ENCODE data around the gene SLC39A3. TPM values are rescaled to one million over a fixed set of nuclear protein-coding genes. Genes with fewer than 3 reads are reported as not detected.

Gene SLC39A3
- total RNA-seq, 1 experiment from 2014 or later, result 33.2 TPM

- Histone ChIP-seq H3K4me1 (no peaks in the 10 kb centered on the region), H3K27me3 (replicated peaks; ENCODE audit: control insufficient read depth, insufficient read depth, low read length) (no peaks in the 10 kb centered on the region), H3K36me3 (ENCODE audit: control insufficient read depth, insufficient read depth, low read length) (no peaks in the 10 kb centered on the region), H3K4me3 (ENCODE audit: low read depth, low read length) (no peak overlapping the region), H3K9me3 (no peaks in the 10 kb centered on the region)
- ChIA-PET POLR2A (no interaction called here), CTCF (interaction anchor here (0.6 kb wide), 1 partner anchor 11 kb away, joined by 5 read pairs; no protein-coding TSS in a partner anchor)
- TF ChIP-seq, protein P1, sequence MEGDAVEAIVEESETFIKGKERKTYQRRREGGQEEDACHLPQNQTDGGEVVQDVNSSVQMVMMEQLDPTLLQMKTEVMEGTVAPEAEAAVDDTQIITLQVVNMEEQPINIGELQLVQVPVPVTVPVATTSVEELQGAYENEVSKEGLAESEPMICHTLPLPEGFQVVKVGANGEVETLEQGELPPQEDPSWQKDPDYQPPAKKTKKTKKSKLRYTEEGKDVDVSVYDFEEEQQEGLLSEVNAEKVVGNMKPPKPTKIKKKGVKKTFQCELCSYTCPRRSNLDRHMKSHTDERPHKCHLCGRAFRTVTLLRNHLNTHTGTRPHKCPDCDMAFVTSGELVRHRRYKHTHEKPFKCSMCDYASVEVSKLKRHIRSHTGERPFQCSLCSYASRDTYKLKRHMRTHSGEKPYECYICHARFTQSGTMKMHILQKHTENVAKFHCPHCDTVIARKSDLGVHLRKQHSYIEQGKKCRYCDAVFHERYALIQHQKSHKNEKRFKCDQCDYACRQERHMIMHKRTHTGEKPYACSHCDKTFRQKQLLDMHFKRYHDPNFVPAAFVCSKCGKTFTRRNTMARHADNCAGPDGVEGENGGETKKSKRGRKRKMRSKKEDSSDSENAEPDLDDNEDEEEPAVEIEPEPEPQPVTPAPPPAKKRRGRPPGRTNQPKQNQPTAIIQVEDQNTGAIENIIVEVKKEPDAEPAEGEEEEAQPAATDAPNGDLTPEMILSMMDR (IDR thresholded peaks at IDR 0.05; ENCODE audit: insufficient read depth in 1 of 2, low read depth in 1 of 2, low read length in 1 of 2, severe bottlenecking in 1 of 2, unreplicated experiment in 1 of 2), result no peak
- Mint-ChIP-seq H3K27me3 (ENCODE audit: insufficient read depth, unreplicated experiment) (peaks cover 2% of the 10 kb centered on the region), H3K9me3 (ENCODE audit: unreplicated experiment) (no peaks in the 10 kb centered on the region), H3K36me3 (ENCODE audit: insufficient read depth, unreplicated experiment) (no peaks in the 10 kb centered on the region), H3K4me1 (ENCODE audit: low read depth, unreplicated experiment) (no peaks in the 10 kb centered on the region), H3K4me3 (ENCODE audit: unreplicated experiment) (no peak overlapping the region), H3K27ac (ENCODE audit: unreplicated experiment) (no peak overlapping the region)
- no TSS peak for BruUV-seq (replicated peaks)
- intact Hi-C loops (cut with micrococcal nuclease; ENCODE audit: unreplicated experiment), result no loop called here
- no peak for DNase-seq
These were observed 49.0 kb downstream of the SLC39A3 start for GRCh38 chr19:2690856-2691255.

- no peaks in the 10 kb centered on the region for H3K27me3 ChIP-seq (replicated peaks; ENCODE audit: control insufficient read depth, insufficient read depth, low read length)
- ChIA-PET CTCF (no interaction called here), POLR2A (no interaction called here)
- H3K36me3 ChIP-seq (ENCODE audit: control insufficient read depth, insufficient read depth, low read length), result no peaks in the 10 kb centered on the region
- no TSS peak for BruUV-seq (replicated peaks)
- H3K27ac Mint-ChIP-seq (ENCODE audit: unreplicated experiment), result no peak overlapping the region
- intact Hi-C loops (cut with micrococcal nuclease; ENCODE audit: unreplicated experiment), result no loop called here
- no peaks in the 10 kb centered on the region for H3K9me3 ChIP-seq
- H3K36me3 Mint-ChIP-seq (ENCODE audit: insufficient read depth, unreplicated experiment), result no peaks in the 10 kb centered on the region
- no peaks in the 10 kb centered on the region for H3K9me3 Mint-ChIP-seq (ENCODE audit: unreplicated experiment)
- no peaks in the 10 kb centered on the region for H3K27me3 Mint-ChIP-seq (ENCODE audit: insufficient read depth, unreplicated experiment)
- no peak overlapping the region for H3K4me3 Mint-ChIP-seq (ENCODE audit: unreplicated experiment)
- no peak for DNase-seq
- H3K4me1 ChIP-seq, result no peaks in the 10 kb centered on the region
- H3K4me1 Mint-ChIP-seq (ENCODE audit: low read depth, unreplicated experiment), result no peaks in the 10 kb centered on the region
- no peak overlapping the region for H3K4me3 ChIP-seq (ENCODE audit: low read depth, low read length)
- TF ChIP-seq, protein P1 (IDR thresholded peaks at IDR 0.05; ENCODE audit: insufficient read depth in 1 of 2, low read depth in 1 of 2, low read length in 1 of 2, severe bottlenecking in 1 of 2, unreplicated experiment in 1 of 2), result no peak
These were observed 53.5 kb downstream of the SLC39A3 start for GRCh38 chr19:2686360-2686759.

DNA sequence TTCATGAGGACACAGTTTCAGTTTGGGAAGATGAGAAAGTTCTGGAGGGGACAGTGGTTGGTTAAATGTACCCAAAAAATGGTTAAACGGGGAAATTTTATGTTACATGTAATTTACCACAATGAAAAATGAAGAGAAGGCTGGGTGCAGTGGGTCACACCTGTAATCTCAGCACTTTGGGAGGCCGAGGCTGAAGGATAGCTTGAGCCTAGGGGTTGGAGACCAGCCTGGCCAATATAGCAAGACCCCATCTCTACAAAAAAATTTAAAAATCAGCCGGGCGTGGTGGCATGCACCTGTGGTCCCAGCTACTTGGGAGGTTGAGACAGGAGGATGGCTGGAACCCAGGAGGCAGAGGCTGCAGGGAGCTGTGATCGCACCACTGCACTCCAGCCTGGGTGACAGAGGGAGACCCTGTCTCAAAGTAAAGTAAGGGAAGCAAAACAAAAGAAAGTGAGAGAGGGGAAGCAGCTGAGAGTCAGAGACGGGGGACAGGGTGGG, 54.6 kb downstream of the SLC39A3 start:
- no peak for DNase-seq
- Mint-ChIP-seq H3K27me3 (ENCODE audit: insufficient read depth, unreplicated experiment) (no peaks in the 10 kb centered on the region), H3K27ac (ENCODE audit: unreplicated experiment) (no peak overlapping the region), H3K4me3 (ENCODE audit: unreplicated experiment) (no peak overlapping the region), H3K9me3 (ENCODE audit: unreplicated experiment) (no peaks in the 10 kb centered on the region), H3K36me3 (ENCODE audit: insufficient read depth, unreplicated experiment) (no peaks in the 10 kb centered on the region), H3K4me1 (ENCODE audit: low read depth, unreplicated experiment) (no peaks in the 10 kb centered on the region)
- no peaks in the 10 kb centered on the region for H3K9me3 ChIP-seq
- H3K36me3 ChIP-seq (ENCODE audit: control insufficient read depth, insufficient read depth, low read length), result no peaks in the 10 kb centered on the region
- no TSS peak for BruUV-seq (replicated peaks)
- intact Hi-C loops (cut with micrococcal nuclease; ENCODE audit: unreplicated experiment), result no loop called here
- TF ChIP-seq, protein P1 (IDR thresholded peaks at IDR 0.05; ENCODE audit: insufficient read depth in 1 of 2, low read depth in 1 of 2, low read length in 1 of 2, severe bottlenecking in 1 of 2, unreplicated experiment in 1 of 2), result no peak
- no peaks in the 10 kb centered on the region for H3K4me1 ChIP-seq
- no peaks in the 10 kb centered on the region for H3K27me3 ChIP-seq (replicated peaks; ENCODE audit: control insufficient read depth, insufficient read depth, low read length)
- H3K4me3 ChIP-seq (ENCODE audit: low read depth, low read length), result no peak overlapping the region
- CTCF ChIA-PET, result no interaction called here
- POLR2A ChIA-PET, result no interaction called here

Measured in Caco-2 (cell line).